ENCODE results near the gene C8G.

The C8G gene

DNA sequence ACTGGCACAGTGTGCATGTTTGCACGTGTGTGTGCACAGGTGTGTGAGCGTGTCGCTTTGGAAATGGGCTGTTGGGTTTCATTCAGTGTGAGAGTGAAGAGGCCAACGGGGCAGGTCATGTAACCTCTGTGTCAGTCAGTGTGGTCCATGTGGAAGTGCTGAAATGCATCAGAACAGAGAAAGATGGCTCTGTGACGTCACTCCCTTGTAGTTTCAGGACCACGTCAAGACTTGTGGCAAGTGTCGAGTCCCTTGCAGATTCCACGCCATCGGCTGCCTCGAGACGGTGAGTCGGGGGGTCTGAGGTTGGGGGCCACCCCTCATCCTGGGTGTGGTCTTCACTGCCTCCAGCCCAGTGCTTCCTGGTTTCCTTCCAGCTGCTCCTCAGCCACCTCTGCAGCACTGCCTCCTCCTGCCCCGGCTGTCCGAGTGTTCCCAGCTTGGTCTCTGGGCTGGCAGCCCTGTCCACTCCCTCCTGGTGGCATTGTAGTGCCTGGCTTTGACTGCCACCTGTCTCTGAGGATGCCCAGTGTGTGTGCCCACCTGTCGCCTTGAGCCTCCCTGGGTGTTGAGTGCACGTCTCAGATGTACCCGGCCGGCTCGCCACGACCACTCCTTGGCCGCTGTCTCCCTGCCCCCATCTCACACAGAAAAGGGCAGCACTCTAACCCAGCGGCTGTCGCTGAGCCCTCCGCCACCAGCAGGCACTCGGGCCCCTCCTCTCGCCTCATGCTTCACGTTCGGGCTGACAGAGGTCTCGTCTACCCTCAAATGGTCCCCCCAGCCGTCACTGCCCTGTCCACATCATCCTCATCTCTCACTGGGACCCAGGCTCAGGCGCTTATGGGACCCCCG, 28.5 kb upstream of the C8G start:
- no peaks in the 10 kb centered on the region for H3K4me1 ChIP-seq (ENCODE audit: insufficient read depth, low read length)
- no peak overlapping the region for H2AFZ ChIP-seq (ENCODE audit: low read depth, low read length)
- TF ChIP-seq, protein P1, sequence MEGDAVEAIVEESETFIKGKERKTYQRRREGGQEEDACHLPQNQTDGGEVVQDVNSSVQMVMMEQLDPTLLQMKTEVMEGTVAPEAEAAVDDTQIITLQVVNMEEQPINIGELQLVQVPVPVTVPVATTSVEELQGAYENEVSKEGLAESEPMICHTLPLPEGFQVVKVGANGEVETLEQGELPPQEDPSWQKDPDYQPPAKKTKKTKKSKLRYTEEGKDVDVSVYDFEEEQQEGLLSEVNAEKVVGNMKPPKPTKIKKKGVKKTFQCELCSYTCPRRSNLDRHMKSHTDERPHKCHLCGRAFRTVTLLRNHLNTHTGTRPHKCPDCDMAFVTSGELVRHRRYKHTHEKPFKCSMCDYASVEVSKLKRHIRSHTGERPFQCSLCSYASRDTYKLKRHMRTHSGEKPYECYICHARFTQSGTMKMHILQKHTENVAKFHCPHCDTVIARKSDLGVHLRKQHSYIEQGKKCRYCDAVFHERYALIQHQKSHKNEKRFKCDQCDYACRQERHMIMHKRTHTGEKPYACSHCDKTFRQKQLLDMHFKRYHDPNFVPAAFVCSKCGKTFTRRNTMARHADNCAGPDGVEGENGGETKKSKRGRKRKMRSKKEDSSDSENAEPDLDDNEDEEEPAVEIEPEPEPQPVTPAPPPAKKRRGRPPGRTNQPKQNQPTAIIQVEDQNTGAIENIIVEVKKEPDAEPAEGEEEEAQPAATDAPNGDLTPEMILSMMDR (IDR thresholded peaks at IDR 0.05; ENCODE audit: borderline replicate concordance, extremely low read depth, low read length, poor library complexity, severe bottlenecking) = no peak
- no peak for TF ChIP-seq EZH2 (IDR thresholded peaks at IDR 0.05; ENCODE audit: borderline replicate concordance, low read depth, low read length, severe bottlenecking)
- no peaks in the 10 kb centered on the region for H3K9me3 ChIP-seq (ENCODE audit: insufficient read depth, low read length, severe bottlenecking)
- no peak for DNase-seq
- peaks cover 80% of the 10 kb centered on the region for H3K36me3 ChIP-seq (ENCODE audit: insufficient read depth, low read length)
- H3K4me2 ChIP-seq (ENCODE audit: insufficient read depth, low read length) = no peak overlapping the region
- no peak overlapping the region for H3K4me3 ChIP-seq (ENCODE audit: low read depth in 1 of 2, low read length in 2 of 2)
- no peak overlapping the region for H3K9ac ChIP-seq (ENCODE audit: low read depth, low read length)
- H3K27me3 ChIP-seq (ENCODE audit: insufficient read depth, low read length, poor library complexity) = no peaks in the 10 kb centered on the region
- H3K79me2 ChIP-seq (ENCODE audit: insufficient read depth, low read length) = peaks cover 16% of the 10 kb centered on the region; the same call in 1 of the 2 replicates
- peaks cover 33% of the 10 kb centered on the region for H4K20me1 ChIP-seq (ENCODE audit: insufficient read depth, low read length)
- no peak for ATAC-seq (ENCODE audit: insufficient read depth, low read depth)
- H3K27ac ChIP-seq (ENCODE audit: low read length) = no peak overlapping the region

DNA sequence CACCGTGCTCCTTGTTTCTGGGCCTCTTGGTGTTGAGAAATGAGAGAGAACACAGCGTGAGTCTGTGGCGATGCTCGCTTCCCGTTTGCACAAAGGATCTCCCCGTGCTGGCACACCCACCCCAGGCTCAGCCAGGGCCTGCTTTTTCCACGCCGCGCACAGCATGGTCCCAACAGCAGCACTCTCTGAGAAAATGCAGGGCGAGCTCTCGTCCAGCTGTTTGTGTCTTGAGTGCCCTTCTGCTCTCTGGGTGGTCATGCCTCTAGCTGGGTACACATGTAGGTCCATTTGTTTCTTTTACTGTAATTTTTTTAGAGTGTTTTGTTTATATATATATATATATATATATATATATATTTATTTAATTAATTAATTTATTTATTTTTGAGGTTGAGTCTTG, 27.1 kb upstream of the C8G start:
- H3K36me3 ChIP-seq (ENCODE audit: insufficient read depth, low read length) = peaks cover 87% of the 10 kb centered on the region
- DNase-seq (no peak), ATAC-seq (ENCODE audit: insufficient read depth, low read depth) (no peak)
- no peak overlapping the region for H2AFZ ChIP-seq (ENCODE audit: low read depth, low read length)
- no peaks in the 10 kb centered on the region for H3K27me3 ChIP-seq (ENCODE audit: insufficient read depth, low read length, poor library complexity)
- H3K9me3 ChIP-seq (ENCODE audit: insufficient read depth, low read length, severe bottlenecking) = no peaks in the 10 kb centered on the region
- peaks cover 16% of the 10 kb centered on the region; the same call in 1 of the 2 replicates for H3K79me2 ChIP-seq (ENCODE audit: insufficient read depth, low read length)
- H3K9ac ChIP-seq (ENCODE audit: low read depth, low read length) = no peak overlapping the region
- H3K27ac ChIP-seq (ENCODE audit: low read length) = no peak overlapping the region
- no peaks in the 10 kb centered on the region for H3K4me1 ChIP-seq (ENCODE audit: insufficient read depth, low read length)
- no peak overlapping the region for H3K4me3 ChIP-seq (ENCODE audit: low read depth in 1 of 2, low read length in 2 of 2)
- TF ChIP-seq EZH2 (IDR thresholded peaks at IDR 0.05; ENCODE audit: borderline replicate concordance, low read depth, low read length, severe bottlenecking) = no peak
- TF ChIP-seq, protein P1 (IDR thresholded peaks at IDR 0.05; ENCODE audit: borderline replicate concordance, extremely low read depth, low read length, poor library complexity, severe bottlenecking) = no peak
- H3K4me2 ChIP-seq (ENCODE audit: insufficient read depth, low read length) = no peak overlapping the region
- H4K20me1 ChIP-seq (ENCODE audit: insufficient read depth, low read length) = peaks cover 33% of the 10 kb centered on the region

DNA sequence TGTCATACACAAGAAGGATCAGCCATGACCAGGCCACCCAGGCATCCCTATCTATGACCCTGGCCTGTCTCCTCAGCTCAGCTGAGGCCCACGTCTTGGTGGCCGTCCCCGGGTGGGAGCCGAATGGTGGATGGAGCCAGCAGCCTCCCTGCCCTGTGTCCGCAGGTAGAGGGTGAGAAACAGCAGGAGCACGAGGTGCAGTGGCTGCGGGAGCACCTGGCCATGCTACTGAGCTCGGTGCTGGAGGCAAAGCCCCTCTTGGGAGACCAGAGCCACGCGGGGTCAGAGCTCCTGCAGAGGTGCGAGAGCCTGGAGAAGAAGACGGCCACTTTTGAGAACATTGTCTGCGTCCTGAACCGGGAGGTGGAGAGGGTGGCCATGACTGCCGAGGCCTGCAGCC, 25.0 kb upstream of the C8G start:
- no peak for TF ChIP-seq EZH2 (IDR thresholded peaks at IDR 0.05; ENCODE audit: borderline replicate concordance, low read depth, low read length, severe bottlenecking)
- TF ChIP-seq, protein P1 (IDR thresholded peaks at IDR 0.05; ENCODE audit: borderline replicate concordance, extremely low read depth, low read length, poor library complexity, severe bottlenecking) = no peak
- H3K79me2 ChIP-seq (ENCODE audit: insufficient read depth, low read length) = peaks cover 11% of the 10 kb centered on the region; the same call in 1 of the 2 replicates
- no peak for DNase-seq
- no peak overlapping the region for H2AFZ ChIP-seq (ENCODE audit: low read depth, low read length)
- no peak overlapping the region for H3K9ac ChIP-seq (ENCODE audit: low read depth, low read length)
- H4K20me1 ChIP-seq (ENCODE audit: insufficient read depth, low read length) = peaks cover 33% of the 10 kb centered on the region
- H3K36me3 ChIP-seq (ENCODE audit: insufficient read depth, low read length) = peaks cover 86% of the 10 kb centered on the region
- no peak for ATAC-seq (ENCODE audit: insufficient read depth, low read depth)
- H3K4me3 ChIP-seq (ENCODE audit: low read depth in 1 of 2, low read length in 2 of 2) = no peak overlapping the region
- no peak overlapping the region for H3K27ac ChIP-seq (ENCODE audit: low read length)
- no peaks in the 10 kb centered on the region for H3K9me3 ChIP-seq (ENCODE audit: insufficient read depth, low read length, severe bottlenecking)
- no peaks in the 10 kb centered on the region for H3K4me1 ChIP-seq (ENCODE audit: insufficient read depth, low read length)
- no peak overlapping the region for H3K4me2 ChIP-seq (ENCODE audit: insufficient read depth, low read length)
- no peaks in the 10 kb centered on the region for H3K27me3 ChIP-seq (ENCODE audit: insufficient read depth, low read length, poor library complexity)
